ENCODE measurements around the gene LARP1B.

GRCh38 chr4:128158894-128159293 lies 97.8 kb downstream of the LARP1B start:
- TF ChIP-seq, protein P1, sequence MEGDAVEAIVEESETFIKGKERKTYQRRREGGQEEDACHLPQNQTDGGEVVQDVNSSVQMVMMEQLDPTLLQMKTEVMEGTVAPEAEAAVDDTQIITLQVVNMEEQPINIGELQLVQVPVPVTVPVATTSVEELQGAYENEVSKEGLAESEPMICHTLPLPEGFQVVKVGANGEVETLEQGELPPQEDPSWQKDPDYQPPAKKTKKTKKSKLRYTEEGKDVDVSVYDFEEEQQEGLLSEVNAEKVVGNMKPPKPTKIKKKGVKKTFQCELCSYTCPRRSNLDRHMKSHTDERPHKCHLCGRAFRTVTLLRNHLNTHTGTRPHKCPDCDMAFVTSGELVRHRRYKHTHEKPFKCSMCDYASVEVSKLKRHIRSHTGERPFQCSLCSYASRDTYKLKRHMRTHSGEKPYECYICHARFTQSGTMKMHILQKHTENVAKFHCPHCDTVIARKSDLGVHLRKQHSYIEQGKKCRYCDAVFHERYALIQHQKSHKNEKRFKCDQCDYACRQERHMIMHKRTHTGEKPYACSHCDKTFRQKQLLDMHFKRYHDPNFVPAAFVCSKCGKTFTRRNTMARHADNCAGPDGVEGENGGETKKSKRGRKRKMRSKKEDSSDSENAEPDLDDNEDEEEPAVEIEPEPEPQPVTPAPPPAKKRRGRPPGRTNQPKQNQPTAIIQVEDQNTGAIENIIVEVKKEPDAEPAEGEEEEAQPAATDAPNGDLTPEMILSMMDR (IDR thresholded peaks at IDR 0.05) = no peak
- TF ChIP-seq EP300 (IDR thresholded peaks at IDR 0.05) = no peak

All from sigmoid colon (tissue), 4 donors.